ENCODE results near the gene NINL.

- no peak for TF ChIP-seq POLR2A (IDR thresholded peaks at IDR 0.05; ENCODE audit: low read depth)
- TF ChIP-seq CTCF (IDR thresholded peaks at IDR 0.05), result no peak
Measured at GRCh38 chr20:25545171-25545570, 40.2 kb downstream of the NINL start.

Data from esophagus muscularis mucosa (tissue), 3 donors.